DMS53 (cell line): Measurements from ENCODE around the gene HNRNPA2B1.
"Not testable (repeated sequence)": the region's sequence is repeated elsewhere in the genome, so short reads cannot be mapped to it uniquely, and the experiment has no call there.

Source experiments
- DNase-seq: peaks from one replicate; lab custom pipeline; 2025; lab: John Stamatoyannopoulos, UW

The HNRNPA2B1 gene

GRCh38 chr7:26185131-26185843 lies 15.3 kb downstream of the HNRNPA2B1 start:
- DNase-seq = peak; percentile 43

GRCh38 chr7:26184281-26185101 lies 16.1 kb downstream of the HNRNPA2B1 start:
- peak; percentile 53 for DNase-seq

GRCh38 chr7:26183545-26184280 lies 16.8 kb downstream of the HNRNPA2B1 start:
- peak; percentile 53 for DNase-seq

GRCh38 chr7:26182706-26183105 lies 17.8 kb downstream of the HNRNPA2B1 start:
- peak; percentile 41 for DNase-seq

- peak; percentile 41 for DNase-seq
Measured at GRCh38 chr7:26182283-26182682, 18.3 kb downstream of the HNRNPA2B1 start.

GRCh38 chr7:26181474-26182227 lies 18.9 kb downstream of the HNRNPA2B1 start:
- no peak for DNase-seq

GRCh38 chr7:26180792-26181198 lies 19.8 kb downstream of the HNRNPA2B1 start:
- DNase-seq = peak; percentile 70

GRCh38 chr7:26179826-26180497 lies 20.6 kb downstream of the HNRNPA2B1 start:
- DNase-seq = peak; percentile 35

GRCh38 chr7:26179422-26179821 lies 21.1 kb downstream of the HNRNPA2B1 start:
- no peak for DNase-seq

- DNase-seq = peak; percentile 34
Measured at GRCh38 chr7:26178272-26178960, 22.1 kb downstream of the HNRNPA2B1 start.

- not testable (repeated sequence) for DNase-seq
Measured at GRCh38 chr7:26177269-26177668, 23.3 kb downstream of the HNRNPA2B1 start.

GRCh38 chr7:26176696-26177095 lies 23.9 kb downstream of the HNRNPA2B1 start:
- not testable (repeated sequence) for DNase-seq

GRCh38 chr7:26175903-26176302 lies 24.6 kb downstream of the HNRNPA2B1 start:
- not testable (repeated sequence) for DNase-seq

- DNase-seq = no peak
Measured at GRCh38 chr7:26172048-26172447, 28.5 kb downstream of the HNRNPA2B1 start.

- no peak for DNase-seq
Measured at GRCh38 chr7:26171601-26172000, 28.9 kb downstream of the HNRNPA2B1 start.

GRCh38 chr7:26170663-26171062 lies 29.9 kb downstream of the HNRNPA2B1 start:
- DNase-seq = no peak

- no peak for DNase-seq
Measured at GRCh38 chr7:26169271-26169670, 31.3 kb downstream of the HNRNPA2B1 start.

GRCh38 chr7:26168458-26169023 lies 32.0 kb downstream of the HNRNPA2B1 start:
- no peak for DNase-seq

- DNase-seq = peak; percentile 68
Measured at GRCh38 chr7:26167303-26167934, 33.1 kb downstream of the HNRNPA2B1 start.
